ENCODE data around the gene CLMN.

CLMN gene

DNA sequence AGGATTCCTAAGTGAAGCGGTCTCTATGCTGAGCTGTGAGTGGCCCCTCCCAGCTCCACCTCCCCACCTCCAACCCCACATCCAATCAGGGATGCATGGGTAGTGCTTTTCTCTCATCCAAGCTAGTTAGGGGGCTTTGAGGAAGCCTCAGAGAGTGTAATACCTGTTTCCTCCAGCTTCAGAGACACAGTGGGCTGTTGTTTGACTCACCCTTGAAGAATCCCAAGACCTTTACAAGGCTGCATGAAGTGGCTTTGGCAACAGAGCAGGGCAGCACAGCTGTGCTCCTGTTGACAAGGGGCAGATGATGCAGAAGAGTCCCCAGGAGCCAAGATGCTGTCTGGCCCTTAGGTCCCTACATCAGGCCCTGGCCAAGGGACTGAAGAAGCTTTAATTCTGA is 27.1 kb upstream of the CLMN start:
- no peaks in the 10 kb centered on the region for H3K36me3 ChIP-seq
- H3K9me3 ChIP-seq (ENCODE audit: severe bottlenecking) = no peaks in the 10 kb centered on the region
- DNase-seq = no peak
- no peaks in the 10 kb centered on the region for H3K27me3 ChIP-seq (ENCODE audit: insufficient read depth, low read depth, severe bottlenecking)
- TF ChIP-seq, protein P1, sequence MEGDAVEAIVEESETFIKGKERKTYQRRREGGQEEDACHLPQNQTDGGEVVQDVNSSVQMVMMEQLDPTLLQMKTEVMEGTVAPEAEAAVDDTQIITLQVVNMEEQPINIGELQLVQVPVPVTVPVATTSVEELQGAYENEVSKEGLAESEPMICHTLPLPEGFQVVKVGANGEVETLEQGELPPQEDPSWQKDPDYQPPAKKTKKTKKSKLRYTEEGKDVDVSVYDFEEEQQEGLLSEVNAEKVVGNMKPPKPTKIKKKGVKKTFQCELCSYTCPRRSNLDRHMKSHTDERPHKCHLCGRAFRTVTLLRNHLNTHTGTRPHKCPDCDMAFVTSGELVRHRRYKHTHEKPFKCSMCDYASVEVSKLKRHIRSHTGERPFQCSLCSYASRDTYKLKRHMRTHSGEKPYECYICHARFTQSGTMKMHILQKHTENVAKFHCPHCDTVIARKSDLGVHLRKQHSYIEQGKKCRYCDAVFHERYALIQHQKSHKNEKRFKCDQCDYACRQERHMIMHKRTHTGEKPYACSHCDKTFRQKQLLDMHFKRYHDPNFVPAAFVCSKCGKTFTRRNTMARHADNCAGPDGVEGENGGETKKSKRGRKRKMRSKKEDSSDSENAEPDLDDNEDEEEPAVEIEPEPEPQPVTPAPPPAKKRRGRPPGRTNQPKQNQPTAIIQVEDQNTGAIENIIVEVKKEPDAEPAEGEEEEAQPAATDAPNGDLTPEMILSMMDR (IDR thresholded peaks at IDR 0.05; ENCODE audit: low read depth, low read length) = no peak
- H3K27ac ChIP-seq = no peak overlapping the region
- H3K4me3 ChIP-seq (ENCODE audit: low read depth, low read length) = no peak overlapping the region

DNA sequence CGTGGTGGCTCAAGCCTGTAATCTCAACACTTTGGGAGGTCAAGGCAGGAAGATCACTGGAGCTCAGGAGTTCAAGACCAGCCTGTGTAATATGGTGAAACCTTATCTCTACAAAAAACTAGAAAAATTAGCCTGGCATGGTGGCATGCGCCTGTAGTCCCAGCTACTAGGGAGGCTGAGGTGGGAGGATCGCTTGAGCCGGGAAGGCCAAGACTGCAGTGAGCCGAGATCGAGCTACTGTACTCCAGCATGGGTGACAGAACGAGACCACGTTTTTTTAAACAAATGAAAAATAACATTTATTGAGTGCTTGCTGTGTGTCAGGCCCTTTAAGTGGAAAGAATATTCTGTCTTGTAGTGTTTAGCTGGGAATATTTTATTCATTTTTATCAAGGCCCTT is 26.6 kb upstream of the CLMN start:
- Histone ChIP-seq H3K4me3 (ENCODE audit: low read depth, low read length) (no peak overlapping the region), H3K9me3 (ENCODE audit: severe bottlenecking) (no peaks in the 10 kb centered on the region), H3K36me3 (no peaks in the 10 kb centered on the region), H3K27me3 (ENCODE audit: insufficient read depth, low read depth, severe bottlenecking) (no peaks in the 10 kb centered on the region), H3K27ac (no peak overlapping the region)
- DNase-seq = no peak
- TF ChIP-seq, protein P1 (IDR thresholded peaks at IDR 0.05; ENCODE audit: low read depth, low read length) = no peak

DNA sequence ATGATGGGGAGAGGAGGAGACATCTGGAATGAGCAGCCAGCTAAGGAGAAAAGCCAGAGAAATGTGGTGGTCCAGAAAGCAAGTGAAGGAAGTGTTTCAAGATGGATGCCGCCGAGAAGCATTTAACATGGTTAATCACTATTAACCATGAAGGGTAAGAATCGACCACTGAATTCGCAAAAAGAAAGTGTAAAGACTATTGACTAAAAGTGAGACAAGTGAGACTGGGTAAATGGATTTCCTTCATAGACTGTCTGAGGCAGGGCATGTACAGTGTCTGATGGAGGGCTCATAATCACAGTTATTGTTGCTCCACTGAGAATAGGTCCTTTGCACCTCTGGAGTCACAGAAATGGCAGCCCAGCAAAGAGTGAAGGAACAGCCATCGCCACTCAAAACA is 25.3 kb upstream of the CLMN start:
- H3K27ac ChIP-seq = no peak overlapping the region
- no peaks in the 10 kb centered on the region for H3K9me3 ChIP-seq (ENCODE audit: severe bottlenecking)
- TF ChIP-seq, protein P1 (IDR thresholded peaks at IDR 0.05; ENCODE audit: low read depth, low read length) = no peak
- no peaks in the 10 kb centered on the region for H3K36me3 ChIP-seq
- no peak overlapping the region for H3K4me3 ChIP-seq (ENCODE audit: low read depth, low read length)
- no peaks in the 10 kb centered on the region for H3K27me3 ChIP-seq (ENCODE audit: insufficient read depth, low read depth, severe bottlenecking)
- DNase-seq = no peak

DNA sequence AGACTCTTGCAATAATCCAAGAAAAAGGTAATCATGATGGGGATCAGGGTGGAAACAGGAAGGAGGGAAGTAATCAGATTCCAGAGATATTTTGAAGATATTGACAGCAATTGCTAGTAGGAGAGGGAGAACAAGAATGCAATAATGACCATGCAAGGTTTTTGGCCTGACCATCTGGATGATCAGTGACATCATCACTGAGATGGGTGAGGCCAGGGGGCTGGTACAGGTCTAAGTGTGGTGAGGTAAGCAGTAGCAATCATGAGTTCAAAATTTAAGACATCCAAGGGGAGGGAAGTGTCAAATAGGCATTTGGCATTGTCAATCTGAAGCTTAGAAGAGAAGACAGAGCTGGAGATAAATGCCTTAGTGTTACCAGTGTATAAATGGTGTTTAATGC is 24.8 kb upstream of the CLMN start:
- H3K27ac ChIP-seq = no peak overlapping the region

DNA sequence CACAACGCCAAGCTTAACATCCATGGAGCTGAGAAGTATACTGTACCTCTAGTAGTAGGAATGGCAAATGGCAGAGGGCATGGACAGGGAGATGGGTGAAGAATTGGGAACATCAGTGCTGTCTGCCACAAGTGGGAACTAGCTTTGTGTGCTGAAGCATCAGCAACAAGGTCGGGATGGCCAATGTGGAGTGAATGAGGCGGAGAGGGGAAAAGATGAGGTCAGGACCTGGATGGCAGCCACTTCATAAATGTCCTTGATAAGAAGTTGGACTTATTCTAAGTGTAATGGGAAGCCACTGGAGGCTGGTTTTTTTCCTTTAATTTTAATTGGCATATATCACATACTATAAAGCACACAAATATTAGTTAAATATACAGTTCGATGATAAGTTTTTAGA is 21.9 kb upstream of the CLMN start:
- no peak for DNase-seq
- no peak overlapping the region for H3K4me3 ChIP-seq (ENCODE audit: low read depth, low read length)
- TF ChIP-seq, protein P1 (IDR thresholded peaks at IDR 0.05; ENCODE audit: low read depth, low read length) = no peak

More for the DNA sequence above, 24.8 kb upstream of the CLMN start:
- no peaks in the 10 kb centered on the region for H3K27me3 ChIP-seq (ENCODE audit: insufficient read depth, low read depth, severe bottlenecking)
- no peak overlapping the region for H3K4me3 ChIP-seq (ENCODE audit: low read depth, low read length)
- TF ChIP-seq, protein P1 (IDR thresholded peaks at IDR 0.05; ENCODE audit: low read depth, low read length) = no peak
- DNase-seq = no peak
- H3K9me3 ChIP-seq (ENCODE audit: severe bottlenecking) = no peaks in the 10 kb centered on the region
- no peaks in the 10 kb centered on the region for H3K36me3 ChIP-seq

DNA sequence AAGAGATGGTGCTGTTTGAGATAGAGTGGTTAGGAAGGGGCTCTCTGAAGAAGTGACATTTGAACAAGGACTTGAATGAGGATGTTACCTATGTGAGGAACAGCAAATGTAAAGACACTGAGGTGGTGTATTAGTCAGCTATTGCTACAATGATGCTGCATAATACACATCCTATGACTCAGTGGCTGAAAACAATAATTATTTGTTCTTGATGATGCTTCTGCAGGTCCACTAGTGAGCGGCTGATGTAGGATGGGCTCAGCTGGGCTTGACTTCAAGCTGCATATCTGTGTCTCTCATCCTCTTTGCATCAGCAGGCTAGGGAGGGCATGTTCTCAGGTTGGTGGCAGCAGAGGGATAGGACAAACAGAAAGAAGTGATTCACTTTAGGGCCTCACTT is 21.4 kb upstream of the CLMN start:
- Histone ChIP-seq H3K4me3 (ENCODE audit: low read depth, low read length) (no peak overlapping the region), H3K27ac (no peak overlapping the region), H3K36me3 (no peaks in the 10 kb centered on the region), H3K9me3 (ENCODE audit: severe bottlenecking) (no peaks in the 10 kb centered on the region), H3K27me3 (ENCODE audit: insufficient read depth, low read depth, severe bottlenecking) (no peaks in the 10 kb centered on the region)
- no peak for DNase-seq
- TF ChIP-seq, protein P1 (IDR thresholded peaks at IDR 0.05; ENCODE audit: low read depth, low read length) = no peak

More for the DNA sequence above, 21.9 kb upstream of the CLMN start:
- Histone ChIP-seq H3K9me3 (ENCODE audit: severe bottlenecking) (no peaks in the 10 kb centered on the region), H3K27ac (no peak overlapping the region), H3K27me3 (ENCODE audit: insufficient read depth, low read depth, severe bottlenecking) (no peaks in the 10 kb centered on the region), H3K36me3 (no peaks in the 10 kb centered on the region)

Data from WERI-Rb-1 (cell line).